Measurements from ENCODE around the gene SHQ1. TPM values are rescaled to one million over a fixed set of nuclear protein-coding genes. Genes with fewer than 3 reads are reported as not detected.

SHQ1 gene
- total and polyA plus RNA-seq, 2 of the 4 experiments (the other 2 are of a cell fraction), result 10.4 to 19.4 TPM

- no peak overlapping the region for H2BK15ac ChIP-seq (ENCODE audit: low read depth, low read length)
- no peak overlapping the region for H3K4me2 ChIP-seq (ENCODE audit: low read depth, low read length)
- H3K27ac ChIP-seq (ENCODE audit: insufficient read depth, low read length), result no peak overlapping the region
- ChIA-PET POLR2A (ENCODE audit: unreplicated experiment) (no interaction called here), CTCF (no interaction called here)
- TF ChIP-seq POLR2A (IDR thresholded peaks at IDR 0.05; ENCODE audit: low read depth, low read length) (no peak), SMC3 (IDR thresholded peaks at IDR 0.05; ENCODE audit: low read depth, low read length) (no peak), RAD21 (IDR thresholded peaks at IDR 0.05; ENCODE audit: low read length) (no peak), MXI1 (IDR thresholded peaks at IDR 0.05; ENCODE audit: borderline replicate concordance, low read depth, low read length) (no peak)
- TF ChIP-seq, protein P1, sequence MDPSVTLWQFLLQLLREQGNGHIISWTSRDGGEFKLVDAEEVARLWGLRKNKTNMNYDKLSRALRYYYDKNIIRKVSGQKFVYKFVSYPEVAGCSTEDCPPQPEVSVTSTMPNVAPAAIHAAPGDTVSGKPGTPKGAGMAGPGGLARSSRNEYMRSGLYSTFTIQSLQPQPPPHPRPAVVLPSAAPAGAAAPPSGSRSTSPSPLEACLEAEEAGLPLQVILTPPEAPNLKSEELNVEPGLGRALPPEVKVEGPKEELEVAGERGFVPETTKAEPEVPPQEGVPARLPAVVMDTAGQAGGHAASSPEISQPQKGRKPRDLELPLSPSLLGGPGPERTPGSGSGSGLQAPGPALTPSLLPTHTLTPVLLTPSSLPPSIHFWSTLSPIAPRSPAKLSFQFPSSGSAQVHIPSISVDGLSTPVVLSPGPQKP (IDR thresholded peaks at IDR 0.05; ENCODE audit: borderline replicate concordance, low read depth, low read length), result no peak
- TF ChIP-seq, protein P2, sequence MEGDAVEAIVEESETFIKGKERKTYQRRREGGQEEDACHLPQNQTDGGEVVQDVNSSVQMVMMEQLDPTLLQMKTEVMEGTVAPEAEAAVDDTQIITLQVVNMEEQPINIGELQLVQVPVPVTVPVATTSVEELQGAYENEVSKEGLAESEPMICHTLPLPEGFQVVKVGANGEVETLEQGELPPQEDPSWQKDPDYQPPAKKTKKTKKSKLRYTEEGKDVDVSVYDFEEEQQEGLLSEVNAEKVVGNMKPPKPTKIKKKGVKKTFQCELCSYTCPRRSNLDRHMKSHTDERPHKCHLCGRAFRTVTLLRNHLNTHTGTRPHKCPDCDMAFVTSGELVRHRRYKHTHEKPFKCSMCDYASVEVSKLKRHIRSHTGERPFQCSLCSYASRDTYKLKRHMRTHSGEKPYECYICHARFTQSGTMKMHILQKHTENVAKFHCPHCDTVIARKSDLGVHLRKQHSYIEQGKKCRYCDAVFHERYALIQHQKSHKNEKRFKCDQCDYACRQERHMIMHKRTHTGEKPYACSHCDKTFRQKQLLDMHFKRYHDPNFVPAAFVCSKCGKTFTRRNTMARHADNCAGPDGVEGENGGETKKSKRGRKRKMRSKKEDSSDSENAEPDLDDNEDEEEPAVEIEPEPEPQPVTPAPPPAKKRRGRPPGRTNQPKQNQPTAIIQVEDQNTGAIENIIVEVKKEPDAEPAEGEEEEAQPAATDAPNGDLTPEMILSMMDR (conservative IDR thresholded peaks at IDR 0.05; ENCODE audit: low read depth, low read length), result no peak
- H3K27me3 ChIP-seq (ENCODE audit: control insufficient read depth, insufficient read depth, low read length), result no peaks in the 10 kb centered on the region
- H3K9me3 ChIP-seq (ENCODE audit: control insufficient read depth, insufficient read depth, low read length), result no peaks in the 10 kb centered on the region
- DNase-seq, result no peak
- H2BK5ac ChIP-seq (ENCODE audit: low read depth, low read length, poor library complexity, severe bottlenecking), result no peak overlapping the region
- no peak overlapping the region for H3K23ac ChIP-seq (ENCODE audit: low read depth, low read length)
- H4K5ac ChIP-seq (ENCODE audit: low read depth, low read length), result no peak overlapping the region
- H2AK9ac ChIP-seq (replicated peaks; ENCODE audit: low read depth, low read length, poor library complexity), result no peak overlapping the region
- no peak overlapping the region for H4K91ac ChIP-seq (ENCODE audit: insufficient read depth, low read depth, low read length)
- H4K20me1 ChIP-seq (ENCODE audit: insufficient read depth, low read length), result no peaks in the 10 kb centered on the region
- H3K4me1 ChIP-seq (ENCODE audit: control insufficient read depth, insufficient read depth, low read length), result no peaks in the 10 kb centered on the region
- intact Hi-C loops (cut with micrococcal nuclease), result no loop called here
- no TSS peak for BruUV-seq (replicated peaks)
- H3K9ac ChIP-seq (ENCODE audit: low read depth, low read length), result no peak overlapping the region
- no peak overlapping the region for H2AFZ ChIP-seq (replicated peaks; ENCODE audit: low read length, poor library complexity)
- H3K36me3 ChIP-seq (ENCODE audit: control insufficient read depth, insufficient read depth, low read length), result peaks cover 11% of the 10 kb centered on the region; the same call in 1 of the 2 replicates
- H3K14ac ChIP-seq (replicated peaks; ENCODE audit: low read depth, low read length), result no peak overlapping the region
- H3K4ac ChIP-seq (ENCODE audit: low read depth, low read length), result no peak overlapping the region
- H2AK5ac ChIP-seq (ENCODE audit: low read depth, low read length), result no peak overlapping the region
- H3K9me1 ChIP-seq (ENCODE audit: insufficient read depth, low read length), result peaks cover 2% of the 10 kb centered on the region; the same call in 1 of the 2 replicates
- H4K8ac ChIP-seq (ENCODE audit: low read depth in 2 of 2, low read length in 2 of 2), result no peak overlapping the region
- H2BK20ac ChIP-seq (ENCODE audit: low read depth, low read length), result no peak overlapping the region
- H2BK120ac ChIP-seq (ENCODE audit: low read depth, low read length), result no peak overlapping the region
- ATAC-seq (ENCODE audit: low read depth), result no peak
- WGBS, 2 experiments (ENCODE audit: extremely low coverage in 2 of 2, insufficient read length in 1 of 2), result no CpG with 5 or more reads among the region's 3 CpGs
- no peak overlapping the region for H3K56ac ChIP-seq (ENCODE audit: extremely low read depth, insufficient read depth, low read length)
- no peak overlapping the region for H3K18ac ChIP-seq (ENCODE audit: low read depth, low read length)
- no peak overlapping the region for H3K4me3 ChIP-seq (ENCODE audit: insufficient read depth, low read depth, low read length)
- dilution Hi-C loops (cut with HindIII; ENCODE audit: low sequenced_read_pairs, unreplicated experiment), result no loop called here
- in situ Hi-C loops (cut with MboI; ENCODE audit: low sequenced_read_pairs), result no loop called here
- no peaks in the 10 kb centered on the region; a peak in 3 of 4 replicates for H3K79me1 ChIP-seq (ENCODE audit: low read depth in 1 of 2, low read length in 2 of 2)
Measured at GRCh38 chr3:72836416-72836815, 11.8 kb downstream of the SHQ1 start.
